ENCODE results near the gene MPLKIP.
"Not testable (repeated sequence)": the region's sequence is repeated elsewhere in the genome, so short reads cannot be mapped to it uniquely, and the experiment has no call there.

GRCh38 chr7:40117199-40117598 is 17.2 kb downstream of the MPLKIP start:
- not testable (repeated sequence) for TF ChIP-seq CTCF, POLR2A, POLR2AphosphoS5 (IDR thresholded peaks at IDR 0.05)
